HEK293 (cell line): ENCODE data around the gene ANKRD39.

Experiments used
- CTCF ChIP-seq: fragments of 450-650 bp; formaldehyde crosslinking; IDR thresholded peaks from 2 replicates; pipeline ENCODE4 v1.5.1; 2016; ENCODE audit warnings: missing biosample characterization, missing genetic modification characterization
- RBAK ChIP-seq: fragments of 450-650 bp; formaldehyde crosslinking; IDR thresholded peaks from 2 replicates; pipeline ENCODE4 v1.5.1; 2016; ENCODE audit warnings: missing biosample characterization, missing genetic modification characterization
- REST ChIP-seq: fragments of 450-650 bp; formaldehyde crosslinking; IDR thresholded peaks from 2 replicates; pipeline ENCODE4 v1.5.1; 2016; ENCODE audit warnings: missing biosample characterization, missing genetic modification characterization
- SP2 ChIP-seq: fragments of 450-650 bp; formaldehyde crosslinking; IDR thresholded peaks from 2 replicates; pipeline ENCODE4 v1.5.1; 2016; ENCODE audit warnings: missing biosample characterization, missing genetic modification characterization
- TCF7L2 ChIP-seq: IDR thresholded peaks from 2 replicates; pipeline ENCODE4 v1.6.1; 2011; ENCODE audit warnings: low read depth, mild to moderate bottlenecking, inconsistent platforms, low read length, moderate library complexity, borderline replicate concordance
- YY1 ChIP-seq: fragments of 450-650 bp; formaldehyde crosslinking; IDR thresholded peaks from 2 replicates; pipeline ENCODE4 v1.5.1; 2018; ENCODE audit warnings: missing biosample characterization, missing genetic modification characterization
- ZBTB7A ChIP-seq: fragments of 450-650 bp; formaldehyde crosslinking; IDR thresholded peaks from 2 replicates; pipeline ENCODE4 v1.5.1; 2016; ENCODE audit warnings: low read depth, missing biosample characterization, missing genetic modification characterization
- ZBTB8A ChIP-seq: fragments of 450-650 bp; formaldehyde crosslinking; IDR thresholded peaks from 2 replicates; pipeline ENCODE4 v1.5.1; 2016; ENCODE audit warnings: missing biosample characterization, missing genetic modification characterization
- ZNF174 ChIP-seq: fragments of 450-650 bp; formaldehyde crosslinking; IDR thresholded peaks from 2 replicates; pipeline ENCODE4 v1.5.0; 2017; ENCODE audit warnings: missing biosample characterization, mild to moderate bottlenecking, missing genetic modification characterization
- ZNF501 ChIP-seq: fragments of 450-650 bp; formaldehyde crosslinking; IDR thresholded peaks from 2 replicates; pipeline ENCODE4 v1.5.1; 2016; ENCODE audit warnings: missing biosample characterization, missing genetic modification characterization
- ZNF670 ChIP-seq: fragments of 450-650 bp; formaldehyde crosslinking; IDR thresholded peaks from 2 replicates; pipeline ENCODE4 v1.5.1; 2016; ENCODE audit warnings: missing biosample characterization, missing genetic modification characterization, low read depth
- ZSCAN23 ChIP-seq: fragments of 450-650 bp; formaldehyde crosslinking; IDR thresholded peaks from 2 replicates; pipeline ENCODE4 v1.5.1; 2016; ENCODE audit warnings: missing biosample characterization, missing genetic modification characterization

GRCh38 chr2:96878171-96878570, 20.4 kb upstream of the ANKRD39 start:
- TF ChIP-seq ZBTB8A: no peak
- TF ChIP-seq RBAK (tag by site-specific recombination): no peak
- TF ChIP-seq SP2 (tag by site-specific recombination): no peak
- TF ChIP-seq CTCF (tag by site-specific recombination): no peak
- no peak for TF ChIP-seq ZSCAN23 (tag by site-specific recombination)
- no peak for TF ChIP-seq ZNF670 (tag by site-specific recombination)
- no peak for TF ChIP-seq REST (tag by site-specific recombination)
- no peak for TF ChIP-seq ZNF174 (tag by site-specific recombination)
- TF ChIP-seq TCF7L2: no peak
- TF ChIP-seq ZBTB7A (tag by site-specific recombination): no peak
- TF ChIP-seq YY1 (tag by site-specific recombination): no peak
- no peak for TF ChIP-seq ZNF501 (tag by site-specific recombination)
